Amniotic epithelial cell (primary cell): ENCODE measurements around the gene CPHXL.

Experiments
- DNase-seq: peaks from one replicate; pipeline ENCODE4 v3.0.0-alpha.2; 2010; ENCODE audit warnings: low read depth

Gene CPHXL

GRCh38 chr16:75726390-75726789 is at the start of gene CPHXL:
Gene CPHXL, minus strand, starts transcription at chr16:75726490. Its CDS starts 48 bp downstream, at chr16:75726442.
- DNase-seq = no peak

DNA sequence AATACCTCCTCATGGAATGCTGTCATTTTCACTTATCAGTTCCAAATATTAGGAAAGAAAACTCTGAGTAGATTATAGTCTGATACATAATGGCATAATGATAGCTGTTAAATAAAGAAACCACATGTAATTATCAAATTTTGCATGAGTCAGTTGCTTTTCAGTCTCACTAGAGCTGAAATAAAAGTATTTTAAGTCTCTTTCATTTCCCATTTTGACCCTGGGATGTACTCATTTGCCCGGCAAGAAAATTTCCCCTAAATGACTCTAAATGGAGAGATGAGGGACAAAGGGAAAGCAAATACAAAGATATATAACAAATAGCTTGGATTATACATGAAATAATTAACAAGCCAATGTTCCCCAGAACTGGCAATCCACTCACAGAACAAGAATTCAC is 47.9 kb upstream of the CPHXL start:
- DNase-seq = no peak

GRCh38 chr16:75770051-75770450 is 43.8 kb upstream of the CPHXL start:
- DNase-seq = no peak

DNA sequence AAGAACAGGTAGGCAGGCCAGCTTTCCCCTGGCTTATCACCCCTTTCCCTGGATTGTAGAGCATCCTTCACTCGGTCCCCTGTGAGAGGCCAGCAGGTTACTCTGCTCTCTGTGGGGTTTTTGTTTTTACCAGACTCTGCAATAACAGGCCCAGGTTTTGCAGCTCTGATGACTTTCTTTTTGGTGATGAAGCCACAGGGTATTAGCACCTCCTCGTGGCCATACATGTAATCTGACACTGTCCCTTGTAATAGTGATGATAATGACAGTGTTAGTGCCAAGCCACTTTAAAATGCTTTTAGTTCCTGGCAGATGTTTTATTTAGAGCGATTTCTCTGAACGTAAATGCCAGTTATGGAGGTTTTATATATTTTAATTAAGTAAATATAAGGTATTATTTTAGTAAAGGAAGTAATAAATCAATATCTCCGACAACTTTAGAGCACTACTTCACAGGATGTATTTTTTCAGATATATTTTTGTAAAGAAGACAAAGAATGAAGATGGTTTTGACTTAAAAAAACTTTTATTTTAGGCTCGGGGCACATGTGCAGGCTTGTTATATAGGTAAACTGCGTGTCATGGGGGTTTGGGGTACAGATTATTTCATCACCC is 38.0 kb upstream of the CPHXL start:
- peak; percentile 61 for DNase-seq

DNA sequence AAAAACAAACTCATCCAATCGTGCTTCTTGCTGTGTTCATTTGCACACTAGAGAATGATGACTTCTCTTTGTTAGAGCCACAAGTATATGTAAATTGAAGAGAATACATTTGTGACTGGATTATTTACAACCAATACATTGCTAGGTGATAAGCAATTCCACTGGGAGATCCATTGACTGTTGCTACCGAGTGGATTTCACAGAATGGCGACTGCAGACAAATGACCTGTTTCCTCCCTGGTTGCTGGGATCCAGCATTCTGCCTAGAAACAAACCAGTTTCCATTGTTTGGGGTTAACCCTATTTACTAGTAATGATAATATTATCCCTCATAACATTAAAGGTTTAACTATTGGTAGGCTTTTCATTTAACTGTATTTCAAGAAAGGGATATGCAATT is 36.9 kb upstream of the CPHXL start:
- DNase-seq = no peak

DNA sequence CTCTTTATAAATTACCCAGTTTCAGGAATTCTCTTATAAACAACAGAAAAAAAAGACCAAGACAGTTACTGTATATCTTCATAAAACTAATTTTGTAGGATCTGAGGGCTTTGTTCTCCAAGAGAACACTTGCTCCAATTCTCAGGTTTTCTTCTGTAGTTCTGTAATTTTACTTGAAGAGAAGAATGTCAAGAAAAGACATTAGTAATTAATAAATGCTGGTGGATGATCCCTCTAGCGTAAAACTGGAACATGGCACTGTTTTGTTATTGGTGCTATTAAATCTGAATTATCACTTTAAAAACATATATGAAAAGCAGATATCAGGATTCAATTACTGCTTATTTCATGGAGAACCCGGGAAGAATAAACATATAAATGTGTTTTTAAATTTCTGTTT is 36.5 kb upstream of the CPHXL start:
- DNase-seq = no peak

DNA sequence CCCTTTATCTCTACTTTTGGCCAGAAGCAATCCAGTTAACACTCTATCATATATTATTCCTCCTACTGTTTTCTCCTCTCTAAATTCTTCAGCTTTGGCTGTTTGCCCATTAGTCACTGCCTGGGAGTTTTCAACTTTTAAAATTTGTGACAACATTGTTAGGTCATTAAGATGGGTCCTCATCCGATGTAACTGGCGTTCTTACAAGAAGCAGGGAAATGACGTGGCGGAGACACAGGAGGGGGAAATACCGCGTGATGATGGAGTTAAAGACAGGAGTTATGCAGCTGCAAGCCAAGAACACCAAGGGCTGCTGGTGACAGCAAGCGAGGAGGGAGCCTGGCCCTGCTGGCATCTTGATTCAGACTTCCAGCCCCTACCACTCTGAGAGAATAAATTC is 34.8 kb upstream of the CPHXL start:
- no peak for DNase-seq

GRCh38 chr16:75760018-75760519 is 33.8 kb upstream of the CPHXL start:
- no peak for DNase-seq

DNA sequence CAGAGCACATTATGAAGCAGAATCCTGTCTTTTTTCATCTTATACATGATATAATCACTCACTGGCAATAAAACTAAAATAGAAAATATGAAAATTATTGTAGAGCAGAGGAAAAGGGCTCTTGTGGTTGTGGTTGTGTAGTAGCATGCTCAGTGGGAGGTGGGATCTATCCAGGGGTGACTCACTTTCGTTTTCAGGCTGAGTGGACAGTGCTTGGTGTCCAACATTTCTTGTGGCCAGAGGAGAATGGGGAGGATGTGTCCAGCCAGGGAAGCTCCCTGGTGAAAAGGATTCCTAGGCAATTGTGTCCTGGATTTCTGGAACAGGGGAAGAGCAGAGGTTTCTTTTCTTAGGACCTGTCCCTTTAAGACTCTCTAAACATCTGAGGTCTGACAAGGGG is 31.9 kb upstream of the CPHXL start:
- DNase-seq = peak; percentile 73

GRCh38 chr16:75754141-75754540 is 27.9 kb upstream of the CPHXL start:
- DNase-seq = peak; percentile 70

DNA sequence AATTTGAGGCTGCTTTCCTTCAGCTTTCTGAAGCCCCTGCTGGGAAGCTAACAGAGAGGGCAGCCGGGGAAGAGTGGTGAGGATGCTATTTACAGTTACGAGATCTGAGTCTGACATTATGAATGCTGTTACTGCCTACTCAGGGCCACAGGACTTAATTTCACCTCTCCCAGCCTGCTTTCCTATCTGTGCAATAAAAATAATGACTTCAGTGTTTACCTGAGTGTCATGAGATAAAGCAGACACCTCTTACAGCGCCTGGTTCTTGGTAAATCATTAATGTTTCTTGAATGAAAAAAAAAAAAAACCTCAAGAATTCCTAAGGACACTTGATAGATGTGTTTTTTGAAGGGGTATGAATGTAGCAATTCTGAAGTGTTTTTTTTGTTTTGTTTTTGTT is 24.2 kb upstream of the CPHXL start:
- no peak for DNase-seq

DNA sequence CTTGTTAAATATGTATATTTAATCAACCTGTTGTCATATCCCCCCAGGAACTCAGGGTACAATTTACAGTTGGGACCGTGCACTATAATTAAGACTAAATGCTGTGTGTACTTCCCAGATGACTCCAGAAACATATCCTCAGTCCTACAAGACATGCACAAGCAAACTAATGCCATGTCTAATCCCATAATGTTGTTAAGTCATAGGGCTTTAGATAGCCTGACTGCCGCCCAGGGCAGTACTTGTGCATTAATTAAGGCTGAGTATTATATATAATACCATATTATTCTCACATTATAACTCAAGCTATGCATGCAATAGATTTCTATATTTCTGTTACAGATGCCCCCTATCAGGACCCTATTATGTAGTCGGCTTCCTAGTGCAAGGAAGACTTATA is 20.1 kb upstream of the CPHXL start:
- no peak for DNase-seq

DNA sequence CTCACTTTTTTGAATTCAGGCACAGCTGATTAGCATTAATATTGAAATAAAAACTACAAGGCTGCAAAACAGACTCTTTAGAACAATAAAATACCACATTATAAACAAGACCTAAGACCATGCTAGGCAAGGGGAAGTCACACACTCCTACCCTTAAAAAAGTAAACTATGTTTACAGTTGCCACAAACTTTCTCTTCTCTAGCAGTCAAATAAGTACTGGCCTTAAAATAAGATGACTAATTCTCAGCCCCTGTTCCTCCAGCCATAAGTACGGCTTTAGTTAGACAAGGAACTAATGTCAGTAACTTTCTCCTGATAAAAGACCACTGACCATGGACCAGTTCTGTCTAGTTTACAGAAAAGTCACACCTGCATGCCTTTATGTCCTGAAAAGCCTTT is 19.5 kb upstream of the CPHXL start:
- DNase-seq = no peak

GRCh38 chr16:75745242-75745641 is 19.0 kb upstream of the CPHXL start:
- no peak for DNase-seq

DNA sequence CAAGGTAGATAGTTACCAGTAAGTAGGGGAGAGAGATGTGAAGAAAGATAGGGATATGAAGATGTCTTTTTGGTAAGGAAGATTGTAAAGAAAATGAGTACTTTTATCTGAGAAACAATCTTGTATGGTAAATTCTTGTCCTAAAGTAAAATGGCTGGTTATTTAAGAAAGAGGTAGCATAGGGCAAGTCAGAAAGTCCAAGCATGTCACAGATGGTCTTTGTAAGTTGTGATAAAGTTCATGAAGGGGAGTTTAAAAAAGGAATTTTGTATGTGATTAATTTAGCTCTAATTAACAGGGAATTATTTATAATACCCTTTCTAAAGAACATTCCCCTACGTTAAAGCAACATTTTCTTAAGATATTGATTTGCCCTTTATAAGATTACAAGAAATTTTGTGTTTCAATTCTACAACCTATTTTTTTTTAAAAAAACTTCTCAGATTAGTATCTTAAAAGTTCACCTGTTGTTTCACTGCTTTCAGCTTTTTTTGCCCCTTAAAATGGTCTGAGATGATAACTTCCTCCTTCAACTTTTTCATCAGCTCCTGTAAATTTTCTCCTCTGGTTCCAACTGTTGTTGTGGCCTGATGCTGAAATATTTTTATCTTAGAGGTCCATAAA is 16.2 kb upstream of the CPHXL start:
- no peak for DNase-seq

- DNase-seq = peak; percentile 25
Measured at GRCh38 chr16:75733305-75734211, 7.3 kb upstream of the CPHXL start.

GRCh38 chr16:75732871-75733270 is 6.6 kb upstream of the CPHXL start:
- no peak for DNase-seq

GRCh38 chr16:75727221-75727620 is 931 bp upstream of the CPHXL start:
- DNase-seq = no peak

DNA sequence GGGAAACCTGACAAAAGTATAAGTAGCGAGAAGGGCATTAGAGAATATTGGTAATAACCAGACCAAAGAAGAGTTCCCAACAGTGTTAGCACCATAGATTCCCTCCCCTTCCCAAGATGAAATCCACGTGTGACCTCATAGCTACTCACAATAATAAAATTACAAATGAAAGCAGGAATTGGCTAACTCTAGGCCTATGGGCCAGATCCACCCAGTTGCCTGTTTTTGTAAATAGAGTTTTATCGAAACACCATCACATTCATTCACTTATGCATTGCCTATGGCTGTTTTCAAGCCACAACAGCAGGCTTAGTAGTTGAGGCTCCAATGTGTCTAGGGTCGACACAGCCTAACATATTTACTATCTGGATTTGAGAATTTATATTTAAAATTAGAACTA is 7.8 kb downstream of the CPHXL start:
- no peak for DNase-seq

GRCh38 chr16:75714661-75715060 is 11.6 kb downstream of the CPHXL start:
- DNase-seq = no peak

DNA sequence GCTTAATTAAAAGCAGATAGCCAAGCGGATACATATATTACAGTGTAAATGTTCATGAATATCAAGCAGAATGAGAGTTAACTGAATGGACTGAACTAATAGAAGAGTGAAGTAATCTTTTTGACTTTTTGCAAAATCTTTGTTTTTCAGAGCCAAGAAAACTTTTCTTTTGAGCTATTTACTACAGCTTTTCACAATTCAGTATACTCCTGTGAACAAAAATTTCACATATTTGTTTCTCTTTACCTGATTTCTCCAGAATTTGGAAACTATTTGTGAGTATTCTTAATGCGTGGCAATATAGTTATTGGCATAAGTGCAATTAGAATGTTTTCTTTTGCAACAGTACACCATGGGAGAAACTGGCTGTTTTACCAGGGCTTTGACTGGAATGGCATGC is 15.9 kb downstream of the CPHXL start:
- DNase-seq = peak; percentile 5

GRCh38 chr16:75703306-75703705 is 23.0 kb downstream of the CPHXL start:
- DNase-seq = peak; percentile 30

GRCh38 chr16:75702242-75702641 is 24.0 kb downstream of the CPHXL start:
- DNase-seq = peak; percentile 70
